Skeletal muscle satellite cell (primary cell): Measurements from ENCODE around the gene CDRT15. TPM values are rescaled to one million over a fixed set of nuclear protein-coding genes. Genes with fewer than 3 reads are reported as not detected.
"Not testable (repeated sequence)": the region's sequence is repeated elsewhere in the genome, so short reads cannot be mapped to it uniquely, and the experiment has no call there.

Experiments
- H3K27me3 ChIP-seq: 2 replicates; pipeline ENCODE4 v1.7.0; 2013; ENCODE audit warnings: low read length; ENCODE audit not compliant: control insufficient read depth, insufficient read depth
- H3K36me3 ChIP-seq: 2 replicates; pipeline ENCODE4 v1.7.0; 2013; ENCODE audit warnings: mild to moderate bottlenecking, control low read depth, low read length; ENCODE audit not compliant: insufficient read depth
- H3K4me1 ChIP-seq: 2 replicates; pipeline ENCODE4 v1.7.0; 2013; ENCODE audit warnings: low read length; ENCODE audit not compliant: control insufficient read depth, insufficient read depth
- H3K4me2 ChIP-seq: 2 replicates; pipeline ENCODE4 v1.7.0; 2013; ENCODE audit warnings: mild to moderate bottlenecking, low read length
- H3K4me3 ChIP-seq: 2 replicates; pipeline ENCODE4 v1.7.0; 2013; ENCODE audit warnings: low read length
- H3K9ac ChIP-seq: 2 replicates; pipeline ENCODE4 v1.7.0; 2013; ENCODE audit warnings: mild to moderate bottlenecking, low read depth, low read length, moderate library complexity
- H3K9me3 ChIP-seq: replicated peaks from 2 replicates; pipeline ENCODE4 v1.7.0; 2013; ENCODE audit warnings: mild to moderate bottlenecking, control low read depth, low read length
- total RNA-seq: library from RNA; depleted of rRNA; stranded (reverse); fragments of >200 nt; gene quantifications from 2 replicates; pipeline ENCODE4 v1.2.3, GENCODE V29; 2012; rRNA removed

CDRT15 gene
- not detected in 2 replicates for total RNA-seq

- not testable (repeated sequence) for H3K4me2 ChIP-seq, H3K4me3 ChIP-seq, H3K9me3 ChIP-seq, H3K27me3 ChIP-seq, H3K9ac ChIP-seq, H3K36me3 ChIP-seq, H3K4me1 ChIP-seq
Measured at GRCh38 chr17:14236762-14237161, at the start of gene CDRT15. CDRT15 (minus strand) TSS chr17:14236862; CDS start chr17:14236833, 29 bp downstream.

- H3K27me3 ChIP-seq = peaks cover 10% of the 10 kb centered on the region
- H3K4me3 ChIP-seq = no peak overlapping the region
- no peaks in the 10 kb centered on the region for H3K36me3 ChIP-seq
- H3K4me1 ChIP-seq = no peaks in the 10 kb centered on the region
- H3K9ac ChIP-seq = no peak overlapping the region
- H3K4me2 ChIP-seq = no peak overlapping the region
- no peaks in the 10 kb centered on the region for H3K9me3 ChIP-seq
Measured at GRCh38 chr17:14282726-14283125, 46.1 kb upstream of the CDRT15 start.

- H3K9me3 ChIP-seq = no peaks in the 10 kb centered on the region
- peaks cover 10% of the 10 kb centered on the region for H3K27me3 ChIP-seq
- no peak overlapping the region for H3K4me2 ChIP-seq
- H3K36me3 ChIP-seq = no peaks in the 10 kb centered on the region
- H3K4me1 ChIP-seq = no peaks in the 10 kb centered on the region
- no peak overlapping the region for H3K4me3 ChIP-seq
- no peak overlapping the region for H3K9ac ChIP-seq
Measured at GRCh38 chr17:14281530-14281929, 44.9 kb upstream of the CDRT15 start.

DNA sequence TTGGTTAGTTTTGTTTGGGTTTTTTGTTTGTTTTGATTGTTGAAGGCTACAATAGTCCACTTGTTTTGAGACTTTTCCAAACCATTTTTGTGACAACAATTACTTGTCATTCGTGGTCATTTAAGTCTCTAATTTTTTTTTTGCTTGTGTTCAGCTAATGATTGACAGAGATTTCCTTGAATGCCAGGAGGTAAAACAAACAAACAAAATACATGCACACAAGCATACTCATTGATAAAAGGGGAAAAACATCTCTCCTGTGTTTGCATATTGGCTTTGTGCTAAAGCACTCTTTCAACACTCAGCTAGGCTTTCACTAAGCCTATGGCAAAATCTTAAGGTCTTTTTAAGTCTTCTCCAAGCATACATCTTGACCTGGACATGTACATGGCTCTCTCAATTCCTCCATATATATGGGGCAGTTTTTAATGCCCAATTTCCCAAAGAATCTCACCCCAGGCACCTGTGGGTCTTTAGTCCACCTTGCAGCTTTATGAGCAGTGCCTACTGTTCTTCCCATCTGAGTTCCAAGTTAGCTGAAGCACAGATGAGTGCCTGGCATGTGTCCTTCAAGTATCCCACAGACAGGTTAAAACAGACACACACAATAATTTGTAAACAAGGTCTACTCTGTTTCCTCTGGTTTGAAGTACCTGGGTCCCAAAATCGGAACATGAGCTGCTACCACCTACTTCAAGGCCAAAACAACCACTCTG is 40.0 kb upstream of the CDRT15 start:
- Histone ChIP-seq H3K4me3 (no peak overlapping the region), H3K9ac (no peak overlapping the region), H3K4me1 (no peaks in the 10 kb centered on the region), H3K27me3 (no peaks in the 10 kb centered on the region), H3K36me3 (no peaks in the 10 kb centered on the region), H3K4me2 (no peak overlapping the region), H3K9me3 (no peaks in the 10 kb centered on the region)

GRCh38 chr17:14270508-14270907 is 33.8 kb upstream of the CDRT15 start:
- no peaks in the 10 kb centered on the region for H3K27me3 ChIP-seq

DNA sequence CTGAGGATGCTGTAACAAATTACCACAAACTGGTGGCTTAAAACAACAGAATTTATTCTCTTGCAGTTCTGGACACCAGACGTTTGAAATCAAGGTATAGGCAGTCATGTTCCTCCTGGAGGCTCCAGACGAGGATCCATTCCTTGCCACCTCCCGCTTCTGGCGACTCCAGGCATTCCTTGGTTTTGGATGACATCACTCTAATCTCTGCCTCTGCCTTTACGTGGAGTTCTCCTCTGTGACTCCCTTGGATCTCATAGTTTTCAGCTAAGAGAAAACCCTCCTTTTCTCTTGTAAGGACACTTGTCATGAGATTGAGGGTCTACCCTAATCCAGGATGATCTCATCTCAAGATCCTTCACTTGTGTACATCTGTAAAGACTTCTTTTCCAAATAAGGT is 32.8 kb upstream of the CDRT15 start:
- no peaks in the 10 kb centered on the region for H3K9me3 ChIP-seq
- H3K4me2 ChIP-seq = no peak overlapping the region
- H3K27me3 ChIP-seq = no peaks in the 10 kb centered on the region
- H3K36me3 ChIP-seq = no peaks in the 10 kb centered on the region
- no peaks in the 10 kb centered on the region for H3K4me1 ChIP-seq
- no peak overlapping the region for H3K9ac ChIP-seq
- no peak overlapping the region for H3K4me3 ChIP-seq

More at GRCh38 chr17:14270508-14270907, 33.8 kb upstream of the CDRT15 start:
- Histone ChIP-seq H3K9me3 (no peaks in the 10 kb centered on the region), H3K9ac (no peak overlapping the region), H3K4me3 (no peak overlapping the region), H3K36me3 (no peaks in the 10 kb centered on the region), H3K4me1 (no peaks in the 10 kb centered on the region), H3K4me2 (no peak overlapping the region)

DNA sequence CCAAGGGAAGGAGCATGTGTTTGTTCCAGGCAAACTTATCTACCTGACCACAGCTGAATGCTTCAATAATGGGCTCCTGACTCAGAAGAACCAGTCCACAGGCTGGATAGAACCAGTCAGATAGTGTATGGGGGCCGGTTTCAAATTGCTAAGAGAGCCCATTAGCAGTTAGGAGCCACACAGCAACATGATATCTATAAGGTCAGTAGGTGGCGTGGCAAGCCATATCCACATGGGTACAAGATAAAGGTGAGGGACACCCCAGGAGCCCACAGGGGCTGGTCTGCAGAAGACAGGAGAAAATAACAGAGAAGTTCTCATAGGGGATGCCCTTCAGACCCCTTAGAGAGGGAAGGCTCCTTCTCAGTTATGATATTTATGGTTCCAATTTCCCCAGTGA is 31.6 kb upstream of the CDRT15 start:
- Histone ChIP-seq H3K4me3 (no peak overlapping the region), H3K4me2 (no peak overlapping the region), H3K9me3 (no peaks in the 10 kb centered on the region), H3K36me3 (no peaks in the 10 kb centered on the region), H3K9ac (no peak overlapping the region), H3K27me3 (no peaks in the 10 kb centered on the region), H3K4me1 (no peaks in the 10 kb centered on the region)

GRCh38 chr17:14261406-14261805 is 24.7 kb upstream of the CDRT15 start:
- Histone ChIP-seq H3K27me3 (no peaks in the 10 kb centered on the region), H3K4me1 (no peaks in the 10 kb centered on the region), H3K9me3 (no peaks in the 10 kb centered on the region), H3K4me2 (no peak overlapping the region), H3K4me3 (no peak overlapping the region), H3K9ac (no peak overlapping the region), H3K36me3 (no peaks in the 10 kb centered on the region)

DNA sequence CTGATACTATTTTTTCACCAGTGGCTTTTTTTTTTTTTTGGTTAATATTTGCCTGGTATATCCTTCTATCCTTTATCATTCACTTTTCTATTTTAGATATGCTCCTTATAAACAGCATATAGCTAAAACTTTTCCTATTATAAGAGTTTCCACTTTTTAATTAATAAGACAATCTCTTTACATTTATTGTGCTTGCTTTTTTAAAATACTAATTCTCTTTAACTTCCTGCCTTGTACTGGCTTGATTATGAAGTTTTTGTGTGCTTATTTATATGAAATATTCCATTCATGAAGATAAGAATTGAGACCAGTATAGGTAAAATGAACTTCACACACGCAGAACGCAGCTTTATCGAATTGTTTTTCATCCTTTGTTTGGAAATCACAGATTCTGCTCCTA is 9.0 kb upstream of the CDRT15 start:
- H3K4me3 ChIP-seq = no peak overlapping the region
- H3K9me3 ChIP-seq = no peaks in the 10 kb centered on the region
- no peaks in the 10 kb centered on the region for H3K4me1 ChIP-seq
- no peak overlapping the region for H3K4me2 ChIP-seq
- H3K9ac ChIP-seq = no peak overlapping the region
- H3K36me3 ChIP-seq = no peaks in the 10 kb centered on the region
- H3K27me3 ChIP-seq = no peaks in the 10 kb centered on the region

DNA sequence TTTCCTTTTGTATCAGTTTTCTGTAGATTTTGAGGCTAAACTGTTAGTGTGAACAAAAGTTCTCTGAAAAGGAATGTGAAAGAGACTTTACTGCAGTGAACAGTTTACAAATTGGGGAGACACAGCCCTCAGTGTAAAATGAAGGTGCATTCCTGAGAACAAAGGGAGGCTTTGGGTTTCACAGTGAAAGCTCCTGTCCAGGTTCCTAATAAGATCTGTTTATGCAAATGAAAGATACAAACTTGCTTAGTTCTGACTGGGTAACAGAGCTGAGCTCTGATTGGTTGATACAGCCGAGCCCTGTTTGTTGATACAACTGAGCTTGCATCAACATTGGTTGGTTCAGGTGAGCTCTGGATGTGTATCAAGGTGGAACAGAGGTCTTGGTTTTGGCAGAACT is 8.3 kb upstream of the CDRT15 start:
- H3K4me2 ChIP-seq = no peak overlapping the region

GRCh38 chr17:14239271-14239670 is 2.6 kb upstream of the CDRT15 start:
- not testable (repeated sequence) for H3K27me3 ChIP-seq, H3K9me3 ChIP-seq, H3K36me3 ChIP-seq, H3K9ac ChIP-seq, H3K4me2 ChIP-seq, H3K4me1 ChIP-seq, H3K4me3 ChIP-seq

More for the DNA sequence above, 8.3 kb upstream of the CDRT15 start:
- Histone ChIP-seq H3K4me1 (no peaks in the 10 kb centered on the region), H3K9ac (no peak overlapping the region), H3K27me3 (no peaks in the 10 kb centered on the region), H3K36me3 (no peaks in the 10 kb centered on the region), H3K9me3 (no peaks in the 10 kb centered on the region), H3K4me3 (no peak overlapping the region)

- H3K9me3 ChIP-seq, H3K9ac ChIP-seq, H3K27me3 ChIP-seq, H3K4me3 ChIP-seq, H3K4me1 ChIP-seq, H3K4me2 ChIP-seq, H3K36me3 ChIP-seq: not testable (repeated sequence)
Measured at GRCh38 chr17:14236032-14236431, 630 bp downstream of the CDRT15 start.
